ENCODE data around the gene PSMC5. TPM values are rescaled to one million over a fixed set of nuclear protein-coding genes. Genes with fewer than 3 reads are reported as not detected.
A peak's percentile ranks its signal among the peaks of the same experiment; 100 is the strongest.
"Not testable (repeated sequence)": the region's sequence is repeated elsewhere in the genome, so short reads cannot be mapped to it uniquely, and the experiment has no call there.

Gene PSMC5
- total RNA-seq = 145 TPM
- long read RNA-seq, transcript PSMC5-201 (12 exons, 1,579 nt) = major isoform, 74 of 95 reads
- long read RNA-seq, transcript PSMC5-203 (12 exons, 1,680 nt) = minor isoform, 6 of 95 reads
- long read RNA-seq, partial matches to known transcripts = 10 of 95 reads
- long read RNA-seq, other reads (novel, unspliced or antisense) = 5 of 95 reads

DNA sequence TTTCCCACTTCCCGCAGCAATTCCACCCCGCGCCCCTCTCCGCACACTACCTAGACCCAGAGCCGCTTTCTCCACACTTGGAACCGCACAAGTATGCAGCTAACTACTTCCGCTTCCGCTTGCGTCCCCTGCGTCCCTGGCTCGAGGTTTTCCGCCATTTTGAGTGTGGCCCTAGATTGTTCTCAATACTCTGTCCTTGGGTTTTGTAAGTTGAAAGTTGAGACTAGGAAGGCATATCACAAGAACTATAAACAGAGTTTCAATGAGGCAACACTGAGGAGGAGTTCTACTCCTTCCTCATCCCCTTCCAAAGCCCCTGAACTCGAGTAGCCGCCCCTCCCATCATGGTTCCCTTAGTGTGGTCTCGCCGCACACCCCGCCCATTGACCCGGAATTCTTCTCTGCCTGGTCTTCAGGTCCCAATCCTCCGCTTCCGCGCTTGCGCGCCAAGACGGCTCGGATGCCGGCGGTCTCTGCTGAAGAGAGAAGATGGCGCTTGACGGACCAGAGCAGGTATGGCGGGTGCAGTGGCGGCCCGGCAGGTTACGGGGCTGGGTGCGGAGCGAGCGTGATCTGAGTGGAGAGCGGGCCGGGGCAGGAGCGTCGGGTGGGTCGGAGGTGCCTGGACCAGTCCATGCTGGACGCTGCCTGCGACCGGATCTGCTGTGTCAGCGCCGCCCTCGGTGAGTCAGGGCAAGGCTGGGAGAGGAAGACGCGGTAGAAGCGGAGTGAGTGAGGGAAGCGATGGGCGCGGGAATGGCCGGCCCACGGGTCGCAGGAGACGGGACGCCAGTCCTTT, at the start of gene PSMC5, which contains the start of gene FTSJ3:
Gene PSMC5 (plus strand): TSS at position 430 of the 799 bp plus-strand sequence. CDS start 60 bp downstream, at position 490.
Gene FTSJ3 (minus strand): TSS at position 662 of the 799 bp plus-strand sequence. CDS start 761 bp downstream, outside the sequence.
- intact Hi-C loops (cut with DNase I) = loop anchor here (1.0 to 10.0 kb wide), 2 partner anchors 53 to 678 kb away; partner anchors contain the start of genes CEP95, DDX42 and DDX5

DNA sequence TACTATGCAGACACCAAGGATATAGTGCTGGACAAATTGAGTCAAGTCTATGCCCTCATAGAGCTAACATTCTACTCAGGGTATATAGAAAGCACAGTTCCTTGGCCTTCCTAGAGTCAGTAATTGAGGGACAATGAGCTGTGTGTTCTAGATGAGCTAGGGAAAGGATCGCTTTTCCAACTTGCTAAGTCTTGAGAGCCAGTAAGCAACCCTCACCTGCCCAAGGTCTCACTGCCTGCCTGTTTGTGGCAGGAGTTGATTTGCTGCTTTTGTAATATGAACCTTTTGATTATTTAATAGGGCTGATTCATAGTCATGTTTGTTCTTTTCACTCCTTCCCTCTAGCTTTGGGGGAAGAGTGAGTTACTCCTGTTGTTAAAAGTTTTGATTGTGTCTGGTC, 46.7 kb upstream of the PSMC5 start:
- intact Hi-C loops (cut with DNase I) = no loop called here
- DNase-seq (ENCODE audit: missing footprints) = no peak
- ATAC-seq = no peak

More for the DNA sequence above, at the start of gene PSMC5, which contains the start of gene FTSJ3:
- ATAC-seq = peak; percentile 94
- peak; percentile 98 for DNase-seq (ENCODE audit: missing footprints)

DNA sequence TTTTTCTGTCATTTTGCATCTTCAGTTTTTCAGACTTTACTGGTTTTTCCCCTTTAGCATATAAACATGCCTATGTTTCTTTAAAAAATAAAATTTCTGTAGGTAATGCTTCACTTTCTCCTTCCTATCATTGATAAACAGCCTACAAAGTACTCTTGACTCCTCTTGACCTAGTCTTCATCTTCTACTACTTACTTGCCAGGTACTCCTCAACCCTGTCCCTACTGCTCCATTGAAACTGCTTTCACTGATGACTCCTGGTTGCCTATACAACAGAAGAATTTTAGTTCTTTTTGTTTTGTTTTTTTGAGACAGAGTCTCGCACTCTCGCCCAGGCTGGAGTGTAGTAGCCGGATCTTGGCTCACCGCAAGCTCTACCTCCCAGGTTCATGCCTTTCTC, 46.3 kb upstream of the PSMC5 start:
- DNase-seq (ENCODE audit: missing footprints) = no peak
- intact Hi-C loops (cut with DNase I) = no loop called here
- no peak for ATAC-seq

DNA sequence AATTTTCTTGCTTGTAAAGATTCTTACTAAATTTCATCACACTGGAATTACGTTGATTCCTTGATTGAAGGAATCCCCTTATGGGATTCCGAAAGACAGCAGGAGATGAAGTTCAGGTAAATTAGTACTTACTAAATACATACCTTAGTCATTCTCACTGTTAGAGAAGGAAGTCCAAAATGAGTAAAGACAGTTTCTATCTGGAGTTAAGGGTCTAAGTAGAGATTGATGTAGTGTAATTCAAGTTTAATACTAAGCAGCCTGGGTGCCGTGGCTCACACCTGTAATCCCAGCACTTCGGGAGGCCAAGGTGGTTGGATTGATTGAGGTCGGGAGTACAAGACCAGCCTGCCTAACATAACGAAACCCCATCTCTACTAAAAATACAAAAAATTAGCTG, 43.7 kb upstream of the PSMC5 start:
- no peak for DNase-seq (ENCODE audit: missing footprints)
- no peak for ATAC-seq
- intact Hi-C loops (cut with DNase I) = no loop called here

DNA sequence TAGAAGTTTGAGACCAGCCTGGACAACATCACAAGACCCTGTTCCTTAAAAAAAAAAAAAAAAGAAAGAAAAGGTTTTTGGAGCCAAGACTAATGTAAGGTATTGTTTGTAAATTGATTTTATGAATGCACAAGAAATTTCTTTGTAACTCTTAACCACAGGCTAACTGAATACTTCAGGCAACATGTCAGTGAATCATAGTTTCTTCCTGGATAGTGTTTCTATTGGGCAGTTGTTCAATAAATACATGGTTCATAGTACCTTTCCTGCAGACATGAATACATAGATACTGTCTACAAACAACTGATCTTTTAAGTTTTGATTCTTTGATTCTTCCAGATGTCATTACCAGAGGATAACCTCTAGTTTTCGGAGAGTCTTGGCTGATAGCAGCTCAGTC, 41.7 kb upstream of the PSMC5 start:
- intact Hi-C loops (cut with DNase I) = no loop called here
- ATAC-seq = no peak
- DNase-seq (ENCODE audit: missing footprints) = no peak

DNA sequence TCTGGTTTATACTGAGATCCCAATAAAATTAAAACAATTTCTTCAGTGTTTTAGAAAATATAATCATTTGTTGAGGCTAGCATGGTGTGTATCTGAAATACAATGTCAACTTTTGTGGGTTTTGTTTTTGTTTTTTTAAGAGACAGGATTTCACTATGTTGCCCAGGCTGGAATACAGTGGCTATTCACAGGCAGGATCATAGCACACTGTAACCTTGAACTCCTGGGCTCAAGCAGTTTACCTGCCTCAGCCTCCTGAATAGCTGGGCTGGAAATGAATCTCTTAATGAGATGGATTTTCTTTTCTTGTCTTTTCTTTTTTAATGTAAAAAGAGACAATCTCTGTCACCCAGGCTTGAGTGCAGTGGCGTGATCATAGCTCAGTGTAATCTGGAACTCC, 41.1 kb upstream of the PSMC5 start:
- DNase-seq (ENCODE audit: missing footprints) = no peak
- no peak for ATAC-seq
- intact Hi-C loops (cut with DNase I) = no loop called here

DNA sequence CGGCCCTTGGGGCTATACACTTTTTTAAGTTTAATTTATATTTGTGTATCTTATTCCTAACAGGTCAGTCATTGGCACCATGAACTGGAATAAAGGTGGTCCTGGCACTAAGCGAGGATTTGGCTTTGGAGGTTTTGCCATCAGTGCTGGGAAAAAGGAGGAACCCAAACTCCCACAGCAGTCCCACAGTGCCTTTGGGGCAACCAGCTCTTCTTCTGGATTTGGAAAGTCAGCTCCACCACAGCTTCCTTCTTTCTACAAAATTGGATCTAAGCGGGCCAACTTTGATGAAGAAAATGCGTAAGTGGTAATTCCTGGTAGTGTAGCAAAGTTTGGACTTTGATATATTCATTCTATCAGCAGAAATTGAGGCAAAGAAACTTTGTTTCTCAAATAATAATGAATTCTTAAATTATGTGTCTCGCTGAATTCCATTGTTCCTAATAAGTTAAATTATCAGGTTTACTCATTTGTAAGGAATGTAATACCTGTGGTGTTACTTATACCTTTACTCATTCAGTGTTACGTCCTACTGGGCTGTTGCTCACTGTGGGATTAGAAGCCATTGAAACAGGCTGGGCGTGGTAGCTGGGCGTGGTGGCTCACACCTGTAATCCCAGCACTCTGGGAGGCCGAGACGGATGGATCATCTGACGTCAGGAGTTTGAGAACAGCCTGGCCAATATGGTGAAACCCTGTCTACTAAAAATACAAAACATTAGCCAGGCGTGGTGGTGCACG, 40.1 kb upstream of the PSMC5 start:
- no peak for ATAC-seq
- intact Hi-C loops (cut with DNase I) = no loop called here

DNA sequence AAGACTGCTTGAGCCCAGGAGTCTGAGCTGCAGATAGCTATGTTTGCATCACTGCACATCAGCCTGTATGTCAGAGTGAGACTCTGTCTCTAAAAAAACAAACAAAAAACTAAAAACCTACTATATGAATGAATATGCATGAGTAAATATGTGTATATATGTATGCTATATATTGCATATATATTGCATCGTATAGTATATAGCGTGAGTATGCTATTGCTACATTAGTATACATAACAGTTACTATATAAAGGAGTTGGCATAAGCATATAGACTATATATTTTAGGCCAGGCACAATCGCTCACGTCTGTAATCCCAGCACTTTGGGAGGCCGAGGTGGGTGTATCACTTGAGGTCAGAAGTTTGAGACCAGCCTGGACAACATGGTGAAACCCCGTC, 37.2 kb upstream of the PSMC5 start:
- ATAC-seq (no peak), DNase-seq (ENCODE audit: missing footprints) (no peak)
- intact Hi-C loops (cut with DNase I) = no loop called here

More for the DNA sequence above, 40.1 kb upstream of the PSMC5 start:
- DNase-seq (ENCODE audit: missing footprints) = no peak

DNA sequence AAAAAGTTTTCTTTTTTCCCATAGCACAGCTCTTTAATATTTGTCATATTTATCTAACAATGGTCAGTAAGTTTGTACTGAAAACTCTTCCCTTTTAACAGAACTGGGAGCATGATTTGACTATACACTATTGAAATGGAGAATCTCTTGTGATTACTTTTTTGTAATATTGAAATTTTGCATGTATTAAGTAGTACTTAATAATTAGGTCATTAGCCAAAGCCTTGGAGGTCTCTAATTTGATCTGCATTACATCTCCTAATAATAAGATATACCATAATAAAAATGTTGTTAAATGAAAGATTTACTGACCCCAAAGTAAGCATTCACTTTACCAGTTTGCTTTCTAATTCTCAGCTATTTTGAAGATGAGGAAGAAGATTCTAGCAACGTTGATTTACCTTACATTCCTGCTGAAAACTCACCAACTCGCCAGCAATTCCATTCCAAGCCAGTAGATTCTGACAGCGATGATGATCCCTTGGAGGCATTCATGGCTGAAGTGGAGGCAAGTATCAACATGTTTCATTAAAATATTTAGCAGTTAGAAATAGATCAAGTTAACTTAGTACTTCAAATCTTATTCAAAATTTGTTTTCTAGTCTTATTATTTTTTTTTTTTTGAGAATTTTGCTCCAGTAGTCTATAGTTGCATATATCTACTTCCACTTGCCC, 35.0 kb upstream of the PSMC5 start:
- DNase-seq (ENCODE audit: missing footprints) (no peak), ATAC-seq (no peak)
- intact Hi-C loops (cut with DNase I) = no loop called here

DNA sequence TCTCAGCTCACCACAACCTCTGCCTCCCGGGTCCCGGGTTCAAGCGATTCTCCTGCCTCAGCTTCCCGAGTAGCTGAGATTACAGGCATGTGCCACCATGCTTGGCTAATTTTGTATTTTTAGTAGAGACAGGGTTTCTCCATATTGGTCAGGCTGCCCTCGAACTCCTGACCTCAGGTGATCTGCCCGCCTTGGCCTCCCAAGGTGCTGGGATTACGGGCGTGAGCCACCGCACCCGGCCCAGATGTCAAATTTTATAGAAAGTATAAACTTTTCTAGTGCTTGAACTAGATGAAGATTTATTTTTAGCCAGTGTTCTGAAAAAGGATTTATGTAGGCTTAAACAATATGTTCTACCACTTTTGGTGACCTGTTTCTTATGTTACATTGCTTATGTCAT, 30.9 kb upstream of the PSMC5 start:
- ATAC-seq; intact Hi-C loops (cut with DNase I); DNase-seq (ENCODE audit: missing footprints): not testable (repeated sequence)

DNA sequence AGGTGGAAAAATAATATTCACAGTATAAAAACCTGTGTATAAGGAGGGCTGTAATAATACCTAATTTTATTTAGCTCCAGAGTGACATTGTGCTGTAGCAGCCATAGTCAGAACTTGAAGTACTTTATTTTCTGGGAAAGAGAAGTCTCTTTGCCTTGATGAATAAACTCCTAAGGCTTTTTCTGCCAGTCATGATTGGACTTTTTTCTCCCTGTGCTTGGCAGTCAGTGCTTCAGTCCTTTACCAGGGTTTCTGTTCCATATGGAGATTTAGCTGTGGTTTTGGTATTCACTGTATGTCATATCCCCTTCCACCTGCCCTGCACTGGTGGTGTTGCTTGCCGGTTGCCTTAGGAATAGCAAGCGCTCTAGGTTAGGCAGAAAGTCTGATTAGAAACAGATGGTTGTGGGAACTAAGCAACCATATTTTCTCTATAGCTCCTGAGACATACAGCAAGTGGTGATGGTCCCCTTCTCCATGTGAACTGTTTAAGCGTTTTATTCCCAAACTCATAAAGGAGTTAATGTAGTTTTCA, 28.6 kb upstream of the PSMC5 start:
- intact Hi-C loops (cut with DNase I) = no loop called here
- no peak for ATAC-seq
- DNase-seq (ENCODE audit: missing footprints) = no peak

DNA sequence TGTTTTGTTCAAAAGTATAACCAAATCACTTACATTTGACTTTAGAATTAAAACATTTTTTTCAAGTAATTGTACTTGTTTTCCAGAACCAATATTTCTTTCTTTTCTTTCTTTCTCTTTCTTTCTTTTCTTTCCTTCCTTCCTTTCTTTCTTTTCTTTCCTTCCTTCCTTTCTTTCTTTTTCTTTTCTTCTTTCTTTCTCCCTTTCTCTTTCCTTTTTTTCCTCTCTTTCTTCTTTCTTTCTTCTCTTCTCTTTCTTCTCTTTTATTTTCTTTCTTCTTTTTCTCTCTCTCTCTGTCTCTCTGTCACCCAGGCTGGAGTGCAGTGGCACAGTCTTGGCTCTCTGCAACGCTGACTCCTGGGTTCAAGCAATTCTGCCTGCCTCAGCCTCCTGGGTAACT, 26.4 kb upstream of the PSMC5 start:
- DNase-seq (ENCODE audit: missing footprints) = no peak
- no peak for ATAC-seq
- intact Hi-C loops (cut with DNase I) = no loop called here

DNA sequence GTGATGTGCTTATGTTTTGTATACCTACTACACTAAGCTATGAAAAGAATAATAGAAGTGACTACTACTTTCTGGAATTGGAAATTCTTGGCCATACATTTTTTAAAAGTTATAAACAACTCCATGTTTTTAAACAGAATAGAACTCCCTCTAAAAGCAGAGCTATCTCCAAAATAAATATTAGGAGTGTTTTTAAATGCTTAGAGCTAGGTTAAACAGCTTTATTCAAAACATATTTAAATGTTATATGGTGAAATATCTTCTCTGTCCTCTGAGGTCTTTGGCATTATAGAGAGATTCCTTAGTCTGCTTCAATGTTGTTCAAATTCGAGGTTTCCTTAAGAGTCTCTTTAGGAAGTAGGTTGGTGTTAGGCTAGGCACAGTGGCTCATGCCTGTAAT, 22.9 kb upstream of the PSMC5 start:
- intact Hi-C loops (cut with DNase I) = no loop called here
- DNase-seq (ENCODE audit: missing footprints) (no peak), ATAC-seq (no peak)

DNA sequence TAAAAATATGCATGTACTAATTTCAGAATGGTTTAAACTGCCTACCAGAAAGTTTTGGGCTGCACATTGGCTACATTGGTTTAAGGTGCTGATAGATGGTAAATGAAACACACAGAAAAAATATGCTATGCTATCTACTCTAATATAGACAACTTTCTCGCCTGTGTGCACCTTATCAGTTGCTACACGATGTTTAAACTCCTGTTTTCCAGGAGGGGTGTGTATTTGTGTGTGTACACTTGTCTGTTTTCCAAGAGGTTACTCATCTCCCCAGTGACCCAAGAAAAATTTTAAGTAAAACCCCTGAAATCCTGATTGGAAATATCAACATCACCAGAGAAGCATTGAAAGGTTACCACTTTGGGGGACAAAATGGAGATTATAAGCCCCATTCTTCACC, 21.6 kb upstream of the PSMC5 start:
- intact Hi-C loops (cut with DNase I) = no loop called here
- no peak for DNase-seq (ENCODE audit: missing footprints)
- ATAC-seq = no peak

DNA sequence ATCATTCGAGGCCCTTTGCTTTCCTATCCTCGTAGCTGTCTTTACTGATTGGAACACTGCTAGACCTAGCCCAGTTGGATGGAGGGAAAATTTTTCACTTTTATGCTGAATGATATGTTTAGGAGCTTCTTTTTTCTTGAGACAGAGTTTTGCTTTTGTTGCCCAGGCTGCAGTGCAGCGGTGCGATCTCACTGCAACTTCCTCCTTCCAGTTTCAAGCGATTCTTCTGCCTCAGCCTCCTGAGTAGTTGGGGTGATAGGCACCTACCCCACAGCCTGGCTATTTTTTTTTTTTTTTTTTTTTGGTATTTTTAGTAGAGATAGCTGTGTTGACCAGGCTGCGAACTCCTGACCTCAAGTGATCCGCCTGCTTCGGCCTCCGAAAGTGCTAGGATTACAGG, 17.3 kb upstream of the PSMC5 start:
- intact Hi-C loops (cut with DNase I) = no loop called here
- no peak for DNase-seq (ENCODE audit: missing footprints)
- no peak for ATAC-seq

DNA sequence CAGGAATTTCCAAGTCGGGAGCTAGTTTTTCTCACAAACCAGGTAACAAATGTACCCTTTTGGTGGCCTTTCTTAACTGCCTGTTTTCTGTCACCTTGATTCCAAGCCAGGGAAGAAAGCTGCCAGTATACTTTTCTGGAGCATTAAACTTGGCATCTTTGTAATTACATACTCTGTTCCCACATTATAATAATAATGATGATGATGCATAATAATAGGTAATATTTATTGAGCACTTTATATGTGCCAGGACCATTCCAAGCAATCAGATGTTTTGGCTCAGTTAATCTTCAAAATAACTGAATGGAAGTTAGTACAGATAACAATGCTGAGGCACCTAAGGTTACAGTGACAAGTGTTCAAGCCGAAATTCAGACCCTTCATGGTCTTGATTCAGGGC, 11.1 kb upstream of the PSMC5 start:
- DNase-seq (ENCODE audit: missing footprints) = no peak
- intact Hi-C loops (cut with DNase I) = no loop called here
- no peak for ATAC-seq

DNA sequence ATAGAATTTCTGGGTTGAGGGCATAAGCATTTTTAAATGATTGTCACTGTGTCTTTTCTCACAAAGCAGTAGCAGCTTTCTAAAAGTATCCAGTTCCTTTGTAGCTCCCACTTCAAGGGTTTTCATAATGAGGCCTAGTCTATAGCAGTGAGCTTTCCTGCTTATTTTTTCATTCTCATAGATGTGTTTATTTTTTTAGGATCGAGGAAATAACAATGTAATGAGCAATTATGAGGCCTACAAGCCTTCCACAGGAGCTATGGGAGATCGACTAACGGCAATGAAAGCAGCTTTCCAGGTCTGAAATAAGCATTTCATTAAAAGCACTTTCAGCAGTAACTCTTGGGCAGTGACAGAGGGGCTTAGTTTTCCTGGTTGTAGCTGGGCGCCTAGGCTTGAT, 10.6 kb upstream of the PSMC5 start:
- DNase-seq (ENCODE audit: missing footprints) = no peak
- ATAC-seq = no peak
- intact Hi-C loops (cut with DNase I) = no loop called here

DNA sequence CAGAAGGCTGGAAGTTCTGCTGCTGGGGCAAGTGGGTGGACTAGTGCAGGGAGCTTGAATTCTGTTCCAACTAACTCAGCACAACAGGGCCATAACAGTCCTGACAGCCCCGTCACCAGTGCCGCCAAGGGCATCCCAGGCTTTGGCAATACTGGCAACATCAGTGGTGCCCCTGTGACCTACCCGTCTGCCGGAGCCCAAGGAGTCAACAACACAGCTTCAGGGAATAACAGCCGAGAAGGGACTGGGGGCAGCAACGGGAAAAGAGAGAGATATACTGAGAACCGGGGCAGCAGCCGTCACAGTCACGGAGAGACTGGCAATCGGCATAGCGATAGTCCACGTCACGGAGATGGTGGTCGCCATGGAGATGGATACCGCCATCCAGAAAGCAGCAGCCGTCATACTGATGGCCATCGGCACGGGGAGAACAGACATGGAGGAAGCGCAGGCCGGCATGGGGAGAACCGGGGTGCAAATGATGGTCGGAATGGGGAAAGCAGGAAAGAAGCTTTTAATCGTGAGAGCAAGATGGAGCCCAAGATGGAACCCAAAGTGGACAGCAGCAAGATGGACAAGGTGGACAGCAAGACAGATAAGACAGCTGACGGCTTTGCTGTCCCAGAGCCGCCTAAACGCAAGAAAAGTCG, 9.4 kb upstream of the PSMC5 start:
- intact Hi-C loops (cut with DNase I) = no loop called here
- ATAC-seq (peak; percentile 30), DNase-seq (ENCODE audit: missing footprints) (no peak)
